Panc1 (cell line): ENCODE data around the gene TANK. TPM values are rescaled to one million over a fixed set of nuclear protein-coding genes. Genes with fewer than 3 reads are reported as not detected.

Experiments used
- ATAC-seq: fragments of 200-7000 bp; cut with Tn5 transposase; 2 replicates; pipeline ENCODE4 v1.9.1; 2020; ENCODE audit warnings: mild to moderate bottlenecking, moderate library complexity
- BruUV-seq: library from RNA; stranded (reverse); fragments of 400-500 nt; replicated peaks from 2 replicates; lab custom pipeline; 2021; lab: Mats Ljungman, UMichigan
- CTCF ChIA-PET: fragments of 300-600 bp; sonication (Branson Sonifier 250); formaldehyde crosslinking; loops from one replicate; lab custom pipeline; 2022; ENCODE audit warnings: antibody characterized with exemption; lab: Charles Lee
- POLR2A ChIA-PET: fragments of 300-600 bp; sonication (Branson Sonifier 250); formaldehyde crosslinking; loops from one replicate; lab custom pipeline; 2022; ENCODE audit warnings: antibody characterized with exemption; lab: Charles Lee
- DNase-seq: peaks from one replicate; pipeline ENCODE4 v3.0.0-alpha.2; 2010; ENCODE audit warnings: low read depth, low spot score
- H3K27ac ChIP-seq: 2 replicates; pipeline ENCODE4 v1.5.1; 2011; ENCODE audit warnings: mild to moderate bottlenecking, low read length, inconsistent platforms
- H3K27me3 ChIP-seq: fragments of 200-500 bp; sonication (Bioruptor generic); 2 replicates; pipeline ENCODE4 v1.6.0; 2014; ENCODE audit warnings: low read length, inconsistent platforms; ENCODE audit not compliant: control insufficient read depth, insufficient read depth
- H3K36me3 ChIP-seq: fragments of 200-500 bp; sonication (Bioruptor generic); 2 replicates; pipeline ENCODE4 v1.5.1; 2014; ENCODE audit warnings: inconsistent platforms, mild to moderate bottlenecking, low read length, moderate library complexity; ENCODE audit not compliant: control insufficient read depth, insufficient read depth
- H3K4me1 ChIP-seq: 2 replicates; pipeline ENCODE4 v1.5.1; 2011; ENCODE audit warnings: inconsistent platforms, mild to moderate bottlenecking, low read length, moderate library complexity; ENCODE audit not compliant: control insufficient read depth, insufficient read depth
- H3K4me3 ChIP-seq, 2 experiments: 2 replicates each; pipeline ENCODE4 v1.5.1; 2011 to 2012; ENCODE audit warnings: low read depth in 2 of 2, low read length in 2 of 2, mild to moderate bottlenecking in 2 of 2, inconsistent platforms in 1 of 2, moderate library complexity in 1 of 2
- H3K9me3 ChIP-seq: fragments of 200-500 bp; sonication (Bioruptor generic); 2 replicates; pipeline ENCODE4 v1.5.1; 2014; ENCODE audit warnings: low read depth, mild to moderate bottlenecking, inconsistent platforms, low read length, moderate library complexity; ENCODE audit not compliant: control insufficient read depth, insufficient read depth
- POLR2AphosphoS5 ChIP-seq: IDR thresholded peaks from 2 replicates; pipeline ENCODE4 v1.6.1; 2012; ENCODE audit warnings: mild to moderate bottlenecking, low read depth, low read length, moderate library complexity
- SIN3A ChIP-seq: IDR thresholded peaks from 2 replicates; pipeline ENCODE4 v1.6.1; 2012; ENCODE audit warnings: low read depth, mild to moderate bottlenecking, low read length, moderate library complexity, borderline replicate concordance; ENCODE audit not compliant: insufficient read depth
- TCF7L2 ChIP-seq: IDR thresholded peaks from 2 replicates; pipeline ENCODE4 v1.6.1; 2011; ENCODE audit warnings: mild to moderate bottlenecking, low read depth, low read length, inconsistent platforms
- in situ Hi-C: cut with HindIII; loops from 2 replicates; pipeline ENCODE4 v1.10.0; 2016; ENCODE audit warnings: low sequenced_read_pairs, low pct_unique_long_range_greater_than_20kb
- intact Hi-C: fragments of 100-400 bp; cut with micrococcal nuclease; formaldehyde crosslinking; loops from one replicate; pipeline ENCODE4 v1.10.0; 2022; ENCODE audit not compliant: unreplicated experiment
- total RNA-seq: library from RNA; stranded (reverse); gene quantifications from one replicate; pipeline ENCODE4 v1.2.1, GENCODE V29; 2021; ENCODE audit not compliant: unreplicated experiment
- TF ChIP-seq, protein P1 (sequence below): fragments of 450-650 bp; IDR thresholded peaks from 2 replicates; pipeline ENCODE4 v1.5.1; 2017; ENCODE audit warnings: mild to moderate bottlenecking
- TF ChIP-seq, protein P2 (sequence below), 2 experiments: IDR thresholded peaks; 2 replicates each; pipeline ENCODE4 v1.6.1; 2011 to 2012; ENCODE audit warnings: low read depth in 2 of 2, control low read depth in 1 of 2, low read length in 1 of 2, mild to moderate bottlenecking in 1 of 2, moderate library complexity in 1 of 2; ENCODE audit not compliant: insufficient read depth in 1 of 2

TANK gene
- total RNA-seq, 1 experiment from 2014 or later: 36.0 TPM

DNA sequence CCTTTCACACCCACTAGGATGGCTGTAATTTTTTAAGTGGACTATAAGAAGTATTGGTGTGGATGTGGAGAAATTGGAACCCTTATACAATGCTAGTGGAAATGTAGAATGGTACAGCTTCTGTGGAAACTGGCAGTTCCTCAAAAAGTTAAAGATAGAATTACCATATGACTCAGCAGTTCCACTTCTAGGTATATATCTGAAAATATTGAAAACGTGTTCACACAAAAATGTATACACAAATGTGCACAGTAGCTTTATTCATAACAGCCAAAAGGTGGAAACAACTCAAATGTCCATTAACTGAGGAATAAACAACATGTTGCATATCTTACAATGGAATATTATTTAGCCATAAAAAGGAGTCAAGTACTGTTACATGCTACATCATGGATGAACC lies 17.7 kb downstream of the TANK start:
- intact Hi-C loops (no loop called here), in situ Hi-C loops (no loop called here)
- Histone ChIP-seq H3K27ac (no peak overlapping the region), H3K9me3 (no peaks in the 10 kb centered on the region; the same call in 1 of the 2 replicates), H3K36me3 (peaks cover 11% of the 10 kb centered on the region; the same call in 1 of the 2 replicates), H3K27me3 (no peaks in the 10 kb centered on the region), H3K4me3 (no peak overlapping the region), H3K4me1 (no peaks in the 10 kb centered on the region; the same call in 1 of the 2 replicates)
- BruUV-seq: no TSS peak
- ChIA-PET CTCF (no interaction called here), POLR2A (no interaction called here)
- TF ChIP-seq, protein P1, sequence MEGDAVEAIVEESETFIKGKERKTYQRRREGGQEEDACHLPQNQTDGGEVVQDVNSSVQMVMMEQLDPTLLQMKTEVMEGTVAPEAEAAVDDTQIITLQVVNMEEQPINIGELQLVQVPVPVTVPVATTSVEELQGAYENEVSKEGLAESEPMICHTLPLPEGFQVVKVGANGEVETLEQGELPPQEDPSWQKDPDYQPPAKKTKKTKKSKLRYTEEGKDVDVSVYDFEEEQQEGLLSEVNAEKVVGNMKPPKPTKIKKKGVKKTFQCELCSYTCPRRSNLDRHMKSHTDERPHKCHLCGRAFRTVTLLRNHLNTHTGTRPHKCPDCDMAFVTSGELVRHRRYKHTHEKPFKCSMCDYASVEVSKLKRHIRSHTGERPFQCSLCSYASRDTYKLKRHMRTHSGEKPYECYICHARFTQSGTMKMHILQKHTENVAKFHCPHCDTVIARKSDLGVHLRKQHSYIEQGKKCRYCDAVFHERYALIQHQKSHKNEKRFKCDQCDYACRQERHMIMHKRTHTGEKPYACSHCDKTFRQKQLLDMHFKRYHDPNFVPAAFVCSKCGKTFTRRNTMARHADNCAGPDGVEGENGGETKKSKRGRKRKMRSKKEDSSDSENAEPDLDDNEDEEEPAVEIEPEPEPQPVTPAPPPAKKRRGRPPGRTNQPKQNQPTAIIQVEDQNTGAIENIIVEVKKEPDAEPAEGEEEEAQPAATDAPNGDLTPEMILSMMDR: no peak
- TF ChIP-seq, protein P2, sequence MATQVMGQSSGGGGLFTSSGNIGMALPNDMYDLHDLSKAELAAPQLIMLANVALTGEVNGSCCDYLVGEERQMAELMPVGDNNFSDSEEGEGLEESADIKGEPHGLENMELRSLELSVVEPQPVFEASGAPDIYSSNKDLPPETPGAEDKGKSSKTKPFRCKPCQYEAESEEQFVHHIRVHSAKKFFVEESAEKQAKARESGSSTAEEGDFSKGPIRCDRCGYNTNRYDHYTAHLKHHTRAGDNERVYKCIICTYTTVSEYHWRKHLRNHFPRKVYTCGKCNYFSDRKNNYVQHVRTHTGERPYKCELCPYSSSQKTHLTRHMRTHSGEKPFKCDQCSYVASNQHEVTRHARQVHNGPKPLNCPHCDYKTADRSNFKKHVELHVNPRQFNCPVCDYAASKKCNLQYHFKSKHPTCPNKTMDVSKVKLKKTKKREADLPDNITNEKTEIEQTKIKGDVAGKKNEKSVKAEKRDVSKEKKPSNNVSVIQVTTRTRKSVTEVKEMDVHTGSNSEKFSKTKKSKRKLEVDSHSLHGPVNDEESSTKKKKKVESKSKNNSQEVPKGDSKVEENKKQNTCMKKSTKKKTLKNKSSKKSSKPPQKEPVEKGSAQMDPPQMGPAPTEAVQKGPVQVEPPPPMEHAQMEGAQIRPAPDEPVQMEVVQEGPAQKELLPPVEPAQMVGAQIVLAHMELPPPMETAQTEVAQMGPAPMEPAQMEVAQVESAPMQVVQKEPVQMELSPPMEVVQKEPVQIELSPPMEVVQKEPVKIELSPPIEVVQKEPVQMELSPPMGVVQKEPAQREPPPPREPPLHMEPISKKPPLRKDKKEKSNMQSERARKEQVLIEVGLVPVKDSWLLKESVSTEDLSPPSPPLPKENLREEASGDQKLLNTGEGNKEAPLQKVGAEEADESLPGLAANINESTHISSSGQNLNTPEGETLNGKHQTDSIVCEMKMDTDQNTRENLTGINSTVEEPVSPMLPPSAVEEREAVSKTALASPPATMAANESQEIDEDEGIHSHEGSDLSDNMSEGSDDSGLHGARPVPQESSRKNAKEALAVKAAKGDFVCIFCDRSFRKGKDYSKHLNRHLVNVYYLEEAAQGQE (IDR thresholded peaks at IDR 0.05; ENCODE audit: insufficient read depth in 1 of 2, low read depth in 2 of 2, low read length in 1 of 2): no peak
- TF ChIP-seq POLR2AphosphoS5 (no peak), SIN3A (no peak), TCF7L2 (no peak)
- ATAC-seq: no peak
- DNase-seq: no peak

DNA sequence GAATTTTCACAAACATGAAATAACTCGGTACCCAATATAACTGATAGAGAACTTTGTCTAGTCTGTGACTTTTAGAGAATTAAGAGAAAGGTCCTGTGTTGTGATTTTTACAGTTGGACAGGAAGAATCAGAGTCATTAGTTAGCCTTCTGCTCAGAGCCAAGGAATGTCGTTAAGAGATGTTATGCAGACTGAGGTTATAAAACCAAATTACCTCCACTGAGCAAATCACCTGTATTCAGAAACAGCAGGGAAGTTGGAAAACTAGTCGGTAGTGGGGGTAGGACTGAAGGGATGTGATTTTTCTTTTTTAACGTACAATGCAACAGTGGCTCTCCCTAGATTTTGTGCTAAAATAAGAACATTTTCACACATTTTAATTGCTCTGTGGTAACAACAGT lies 18.5 kb downstream of the TANK start:
- ATAC-seq (no peak), DNase-seq (no peak)
- no peaks in the 10 kb centered on the region; the same call in 1 of the 2 replicates for H3K9me3 ChIP-seq
- no peak overlapping the region for H3K27ac ChIP-seq
- POLR2A ChIA-PET: no interaction called here
- in situ Hi-C loops (no loop called here), intact Hi-C loops (no loop called here)
- H3K4me3 ChIP-seq: no peak overlapping the region
- peaks cover 11% of the 10 kb centered on the region for H3K36me3 ChIP-seq
- H3K4me1 ChIP-seq: no peaks in the 10 kb centered on the region; the same call in 1 of the 2 replicates
- TF ChIP-seq TCF7L2 (no peak), SIN3A (no peak), POLR2AphosphoS5 (no peak)
- TF ChIP-seq, protein P2 (IDR thresholded peaks at IDR 0.05; ENCODE audit: insufficient read depth in 1 of 2, low read depth in 2 of 2, low read length in 1 of 2): no peak
- TF ChIP-seq, protein P1: no peak
- BruUV-seq: no TSS peak
- no peaks in the 10 kb centered on the region for H3K27me3 ChIP-seq
- CTCF ChIA-PET: no interaction called here
